ENCODE measurements around the gene INPPL1.

The INPPL1 gene

DNA sequence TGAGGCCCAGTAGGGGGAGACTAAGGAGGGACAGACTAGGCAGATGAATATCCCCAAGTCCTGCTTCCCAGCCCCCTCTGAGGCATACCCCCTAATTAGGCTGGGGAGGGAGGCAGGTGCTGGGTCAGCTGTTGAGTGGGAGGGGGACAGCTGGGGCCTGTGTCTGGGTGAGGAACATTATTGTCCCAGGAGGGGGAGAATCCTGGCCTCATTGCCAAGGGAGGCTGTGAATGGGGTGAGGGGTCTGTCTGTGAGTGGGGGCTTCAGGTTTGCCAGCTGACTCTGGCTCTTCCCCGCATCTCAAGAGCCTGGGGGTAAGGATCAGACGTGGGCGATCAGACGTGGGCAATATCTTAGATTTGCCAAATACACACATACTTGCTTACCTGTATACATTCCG is 2.1 kb downstream of the INPPL1 start:
- Histone ChIP-seq H3K27me3 (ENCODE audit: low read depth, low read length) (no peaks in the 10 kb centered on the region), H3K9me3 (ENCODE audit: insufficient read depth, low read length) (no peaks in the 10 kb centered on the region), H3K4me3 (ENCODE audit: low read length) (no peak overlapping the region), H3K9ac (ENCODE audit: low read length) (no peak overlapping the region), H4K20me1 (ENCODE audit: insufficient read depth, low read length) (peaks cover 24% of the 10 kb centered on the region), H3K4me2 (ENCODE audit: low read length) (no peak overlapping the region), H3K79me2 (ENCODE audit: low read length) (peaks cover 33% of the 10 kb centered on the region), H3K4me1 (ENCODE audit: low read length) (peaks cover 18% of the 10 kb centered on the region), H3K27ac (ENCODE audit: low read length) (no peak overlapping the region), H3K36me3 (replicated peaks; ENCODE audit: low read depth, low read length) (peaks cover 44% of the 10 kb centered on the region), H2AFZ (ENCODE audit: low read depth, low read length) (no peak overlapping the region)
- TF ChIP-seq, protein P1, sequence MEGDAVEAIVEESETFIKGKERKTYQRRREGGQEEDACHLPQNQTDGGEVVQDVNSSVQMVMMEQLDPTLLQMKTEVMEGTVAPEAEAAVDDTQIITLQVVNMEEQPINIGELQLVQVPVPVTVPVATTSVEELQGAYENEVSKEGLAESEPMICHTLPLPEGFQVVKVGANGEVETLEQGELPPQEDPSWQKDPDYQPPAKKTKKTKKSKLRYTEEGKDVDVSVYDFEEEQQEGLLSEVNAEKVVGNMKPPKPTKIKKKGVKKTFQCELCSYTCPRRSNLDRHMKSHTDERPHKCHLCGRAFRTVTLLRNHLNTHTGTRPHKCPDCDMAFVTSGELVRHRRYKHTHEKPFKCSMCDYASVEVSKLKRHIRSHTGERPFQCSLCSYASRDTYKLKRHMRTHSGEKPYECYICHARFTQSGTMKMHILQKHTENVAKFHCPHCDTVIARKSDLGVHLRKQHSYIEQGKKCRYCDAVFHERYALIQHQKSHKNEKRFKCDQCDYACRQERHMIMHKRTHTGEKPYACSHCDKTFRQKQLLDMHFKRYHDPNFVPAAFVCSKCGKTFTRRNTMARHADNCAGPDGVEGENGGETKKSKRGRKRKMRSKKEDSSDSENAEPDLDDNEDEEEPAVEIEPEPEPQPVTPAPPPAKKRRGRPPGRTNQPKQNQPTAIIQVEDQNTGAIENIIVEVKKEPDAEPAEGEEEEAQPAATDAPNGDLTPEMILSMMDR (IDR thresholded peaks at IDR 0.05; ENCODE audit: low read depth, low read length) = no peak
- no peak for TF ChIP-seq EZH2phosphoT487 (IDR thresholded peaks at IDR 0.05; ENCODE audit: low read depth)

GRCh38 chr11:72227316-72228228 is 3.0 kb downstream of the INPPL1 start:
- TF ChIP-seq, protein P1 (IDR thresholded peaks at IDR 0.05; ENCODE audit: low read depth, low read length) = no peak
- TF ChIP-seq EZH2phosphoT487 (IDR thresholded peaks at IDR 0.05; ENCODE audit: low read depth) = no peak
- peaks cover 24% of the 10 kb centered on the region for H4K20me1 ChIP-seq (ENCODE audit: insufficient read depth, low read length)
- no peak overlapping the region for H3K9ac ChIP-seq (ENCODE audit: low read length)
- H3K4me1 ChIP-seq (ENCODE audit: low read length) = peaks cover 9% of the 10 kb centered on the region
- H3K36me3 ChIP-seq (replicated peaks; ENCODE audit: low read depth, low read length) = peaks cover 53% of the 10 kb centered on the region
- no peak overlapping the region for H3K4me3 ChIP-seq (ENCODE audit: low read length)
- H3K27me3 ChIP-seq (ENCODE audit: low read depth, low read length) = no peaks in the 10 kb centered on the region
- no peak overlapping the region for H3K4me2 ChIP-seq (ENCODE audit: low read length)
- H3K9me3 ChIP-seq (ENCODE audit: insufficient read depth, low read length) = no peaks in the 10 kb centered on the region
- no peak overlapping the region for H2AFZ ChIP-seq (ENCODE audit: low read depth, low read length)
- H3K79me2 ChIP-seq (ENCODE audit: low read length) = peaks cover 33% of the 10 kb centered on the region
- no peak overlapping the region for H3K27ac ChIP-seq (ENCODE audit: low read length)

DNA sequence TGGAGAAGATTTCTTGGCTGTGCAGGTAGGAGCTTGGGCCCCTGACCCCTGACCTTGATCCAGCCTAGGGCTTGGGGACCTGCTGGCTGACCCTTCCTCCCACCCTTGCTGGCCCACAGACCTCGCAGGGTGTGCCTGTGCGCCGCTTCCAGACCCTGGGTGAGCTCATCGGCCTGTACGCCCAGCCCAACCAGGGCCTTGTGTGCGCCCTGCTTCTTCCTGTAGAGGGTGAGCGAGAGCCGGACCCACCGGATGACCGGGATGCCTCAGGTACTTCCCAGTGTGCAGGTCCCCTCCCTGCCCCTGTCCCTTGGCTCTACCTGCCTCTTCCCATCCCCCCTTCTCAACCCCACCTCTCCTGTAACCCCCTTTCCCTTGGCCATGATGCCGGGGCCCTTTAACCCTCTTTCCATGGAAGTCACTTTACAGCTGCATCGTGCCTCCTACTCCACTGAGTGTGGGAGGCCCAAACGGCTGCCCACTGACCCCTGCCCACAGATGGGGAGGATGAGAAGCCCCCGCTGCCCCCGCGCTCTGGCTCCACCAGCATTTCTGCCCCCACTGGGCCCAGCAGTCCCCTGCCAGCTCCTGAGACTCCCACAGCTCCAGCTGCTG is 3.8 kb downstream of the INPPL1 start:
- H3K4me2 ChIP-seq (ENCODE audit: low read length) = no peak overlapping the region
- peaks cover 60% of the 10 kb centered on the region for H3K36me3 ChIP-seq (replicated peaks; ENCODE audit: low read depth, low read length)

DNA sequence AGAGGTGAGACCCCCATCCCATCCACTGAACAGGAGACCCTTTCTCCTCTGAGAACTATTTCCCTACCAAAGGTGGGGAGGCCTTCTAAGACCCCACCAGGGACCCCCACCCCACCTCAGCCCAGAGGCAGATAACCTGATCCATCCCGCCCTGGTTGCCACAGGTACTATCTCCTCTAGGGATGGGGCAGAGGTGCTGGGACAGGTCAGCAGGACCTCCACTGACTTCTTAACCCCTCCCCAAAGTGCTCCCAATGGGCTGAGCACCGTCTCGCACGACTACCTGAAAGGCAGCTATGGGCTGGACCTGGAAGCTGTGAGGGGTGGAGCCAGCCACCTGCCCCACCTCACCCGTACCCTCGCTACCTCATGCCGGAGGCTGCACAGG is 4.3 kb downstream of the INPPL1 start:
- H3K4me2 ChIP-seq (ENCODE audit: low read length) = no peak overlapping the region
- no peak overlapping the region for H2AFZ ChIP-seq (ENCODE audit: low read depth, low read length)
- no peak overlapping the region for H3K9ac ChIP-seq (ENCODE audit: low read length)
- H3K4me3 ChIP-seq (ENCODE audit: low read length) = no peak overlapping the region
- TF ChIP-seq EZH2phosphoT487 (IDR thresholded peaks at IDR 0.05; ENCODE audit: low read depth) = no peak
- TF ChIP-seq, protein P1 (IDR thresholded peaks at IDR 0.05; ENCODE audit: low read depth, low read length) = no peak
- H4K20me1 ChIP-seq (ENCODE audit: insufficient read depth, low read length) = peaks cover 30% of the 10 kb centered on the region
- no peaks in the 10 kb centered on the region for H3K27me3 ChIP-seq (ENCODE audit: low read depth, low read length)
- no peaks in the 10 kb centered on the region for H3K9me3 ChIP-seq (ENCODE audit: insufficient read depth, low read length)
- peaks cover 6% of the 10 kb centered on the region for H3K4me1 ChIP-seq (ENCODE audit: low read length)
- H3K36me3 ChIP-seq (replicated peaks; ENCODE audit: low read depth, low read length) = peaks cover 65% of the 10 kb centered on the region
- peaks cover 32% of the 10 kb centered on the region for H3K79me2 ChIP-seq (ENCODE audit: low read length)
- H3K27ac ChIP-seq (ENCODE audit: low read length) = no peak overlapping the region

More for the DNA sequence above, 3.8 kb downstream of the INPPL1 start:
- Histone ChIP-seq H3K4me3 (ENCODE audit: low read length) (no peak overlapping the region), H2AFZ (ENCODE audit: low read depth, low read length) (no peak overlapping the region), H4K20me1 (ENCODE audit: insufficient read depth, low read length) (peaks cover 24% of the 10 kb centered on the region), H3K9me3 (ENCODE audit: insufficient read depth, low read length) (no peaks in the 10 kb centered on the region), H3K27me3 (ENCODE audit: low read depth, low read length) (no peaks in the 10 kb centered on the region), H3K4me1 (ENCODE audit: low read length) (peaks cover 6% of the 10 kb centered on the region), H3K27ac (ENCODE audit: low read length) (no peak overlapping the region), H3K79me2 (ENCODE audit: low read length) (peaks cover 33% of the 10 kb centered on the region), H3K9ac (ENCODE audit: low read length) (no peak overlapping the region)
- no peak for TF ChIP-seq EZH2phosphoT487 (IDR thresholded peaks at IDR 0.05; ENCODE audit: low read depth)
- TF ChIP-seq, protein P1 (IDR thresholded peaks at IDR 0.05; ENCODE audit: low read depth, low read length) = no peak
